Measurements from ENCODE around the gene CDS2.

- TF ChIP-seq CTCF (conservative IDR thresholded peaks at IDR 0.05; ENCODE audit: low read depth, low read length) (peak; percentile 99), EZH2 (IDR thresholded peaks at IDR 0.05; ENCODE audit: low read length, unreplicated experiment) (no peak), EZH2phosphoT487 (IDR thresholded peaks at IDR 0.05; ENCODE audit: borderline replicate concordance, low read length) (no peak)
Measured at GRCh38 chr20:5222919-5223634, 96.3 kb downstream of the CDS2 start.
